HG03139 (cell line): ENCODE data around the gene MNX1.

Experiments used
- ATAC-seq: cut with Tn5 transposase; IDR thresholded peaks from one replicate; pipeline ENCODE4 v1.9.1; 2021; ENCODE audit not compliant: unreplicated experiment

The MNX1 gene

GRCh38 chr7:156979711-156980110 is 30.8 kb downstream of the MNX1 start:
- ATAC-seq: no peak

- no peak for ATAC-seq
These were observed 31.4 kb downstream of the MNX1 start for GRCh38 chr7:156979007-156979606.

GRCh38 chr7:156975620-156976019 is 34.8 kb downstream of the MNX1 start:
- ATAC-seq: no peak

GRCh38 chr7:156969972-156970420 is 40.5 kb downstream of the MNX1 start:
- no peak for ATAC-seq

GRCh38 chr7:156968183-156968582 is 42.3 kb downstream of the MNX1 start:
- no peak for ATAC-seq

GRCh38 chr7:156966387-156966786 is 44.1 kb downstream of the MNX1 start:
- ATAC-seq: no peak

- no peak for ATAC-seq
These were observed 45.5 kb downstream of the MNX1 start for GRCh38 chr7:156964971-156965370.

- no peak for ATAC-seq
These were observed 47.0 kb downstream of the MNX1 start for GRCh38 chr7:156963472-156963871.

GRCh38 chr7:156962897-156963296 is 47.6 kb downstream of the MNX1 start:
- ATAC-seq: no peak

- ATAC-seq: no peak
These were observed 48.3 kb downstream of the MNX1 start for GRCh38 chr7:156962145-156962544.

GRCh38 chr7:156956727-156957126 is 53.7 kb downstream of the MNX1 start:
- no peak for ATAC-seq

GRCh38 chr7:156954941-156955340 is 55.5 kb downstream of the MNX1 start:
- ATAC-seq: no peak
